ENCODE results near the gene FRMD4A.

DNA sequence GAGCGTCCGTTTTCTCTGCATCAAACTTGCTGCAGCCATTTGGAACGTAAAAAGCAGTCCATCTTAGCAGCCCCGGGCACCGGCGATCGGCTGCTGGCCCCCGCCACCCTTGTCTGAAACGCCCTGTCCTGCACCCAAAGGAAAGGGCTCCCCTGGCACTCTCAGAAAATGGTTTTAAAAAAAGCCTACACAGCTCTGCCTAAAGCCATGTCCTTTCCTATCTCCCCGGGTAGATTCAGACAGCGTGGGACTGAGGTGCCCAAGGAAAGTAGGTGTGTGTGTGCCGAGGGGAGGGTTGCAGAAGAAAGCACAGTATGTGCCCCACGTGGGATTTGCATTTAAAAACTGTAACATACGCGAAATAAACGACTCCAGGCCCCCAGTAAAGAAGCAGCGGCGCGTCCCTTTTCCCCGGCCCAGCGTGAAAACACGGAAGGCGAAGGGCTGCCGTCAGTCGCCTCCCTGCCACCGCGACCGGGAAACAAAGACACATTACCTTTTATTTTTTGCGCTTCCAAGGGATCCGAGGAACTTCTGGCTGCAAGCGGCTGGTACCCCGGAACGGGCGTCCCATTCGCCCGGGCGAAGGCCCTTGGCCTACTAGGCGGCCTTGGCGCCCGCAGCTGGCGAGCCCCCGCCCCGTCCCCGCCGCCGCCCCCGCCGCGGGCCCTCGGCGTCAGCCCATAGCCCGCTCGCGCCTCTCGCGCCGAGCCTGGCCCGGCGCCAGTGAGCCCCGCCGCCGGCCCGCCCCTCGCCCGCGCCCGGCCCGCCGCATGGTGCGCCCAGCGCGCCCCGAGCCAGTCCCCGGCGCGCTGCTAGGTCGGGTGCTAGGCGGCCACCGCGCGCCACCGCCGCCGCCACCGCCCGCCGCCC, 439.4 kb downstream of the FRMD4A start:
- TF ChIP-seq, protein P1, sequence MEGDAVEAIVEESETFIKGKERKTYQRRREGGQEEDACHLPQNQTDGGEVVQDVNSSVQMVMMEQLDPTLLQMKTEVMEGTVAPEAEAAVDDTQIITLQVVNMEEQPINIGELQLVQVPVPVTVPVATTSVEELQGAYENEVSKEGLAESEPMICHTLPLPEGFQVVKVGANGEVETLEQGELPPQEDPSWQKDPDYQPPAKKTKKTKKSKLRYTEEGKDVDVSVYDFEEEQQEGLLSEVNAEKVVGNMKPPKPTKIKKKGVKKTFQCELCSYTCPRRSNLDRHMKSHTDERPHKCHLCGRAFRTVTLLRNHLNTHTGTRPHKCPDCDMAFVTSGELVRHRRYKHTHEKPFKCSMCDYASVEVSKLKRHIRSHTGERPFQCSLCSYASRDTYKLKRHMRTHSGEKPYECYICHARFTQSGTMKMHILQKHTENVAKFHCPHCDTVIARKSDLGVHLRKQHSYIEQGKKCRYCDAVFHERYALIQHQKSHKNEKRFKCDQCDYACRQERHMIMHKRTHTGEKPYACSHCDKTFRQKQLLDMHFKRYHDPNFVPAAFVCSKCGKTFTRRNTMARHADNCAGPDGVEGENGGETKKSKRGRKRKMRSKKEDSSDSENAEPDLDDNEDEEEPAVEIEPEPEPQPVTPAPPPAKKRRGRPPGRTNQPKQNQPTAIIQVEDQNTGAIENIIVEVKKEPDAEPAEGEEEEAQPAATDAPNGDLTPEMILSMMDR (conservative IDR thresholded peaks at IDR 0.05 in 1 of 2, IDR thresholded peaks at IDR 0.05 in 1 of 2; ENCODE audit: extremely low read depth in 1 of 2, insufficient read depth in 1 of 2, low read depth in 1 of 2, low read length in 2 of 2) = no peak
- no peak for TF ChIP-seq EZH2 (IDR thresholded peaks at IDR 0.05; ENCODE audit: borderline replicate concordance, low read length)
